PC-9 (cell line): ENCODE measurements around the gene KIAA0232. TPM values are rescaled to one million over a fixed set of nuclear protein-coding genes. Genes with fewer than 3 reads are reported as not detected.

Source experiments
- BruUV-seq: library from RNA; stranded (reverse); fragments of 400-500 nt; replicated peaks from 2 replicates; lab custom pipeline; 2021; lab: Mats Ljungman, UMichigan
- CTCF ChIA-PET: fragments of 300-600 bp; sonication (Branson Sonifier 250); formaldehyde crosslinking; loops from one replicate; lab custom pipeline; 2022; ENCODE audit warnings: antibody characterized with exemption; lab: Charles Lee
- POLR2A ChIA-PET: fragments of 300-600 bp; sonication (Branson Sonifier 250); formaldehyde crosslinking; loops from one replicate; lab custom pipeline; 2022; ENCODE audit warnings: antibody characterized with exemption; ENCODE audit not compliant: unreplicated experiment; lab: Charles Lee
- DNase-seq, 2 experiments: peaks; one replicate each; pipeline versions ENCODE4 v3.0.0 to v3.0.0-alpha.2; 2015 to 2022; ENCODE audit warnings: mixed read lengths in 1 of 2
- H2AFZ ChIP-seq: fragments of 200-600 bp; sonication (generic); 2 replicates; pipeline ENCODE4 v1.8.1; 2017; ENCODE audit warnings: antibody characterized with exemption
- H3F3A ChIP-seq: fragments of 200-600 bp; sonication (generic); 2 replicates; pipeline ENCODE4 v1.8.1; 2017; ENCODE audit warnings: antibody characterized with exemption, mild to moderate bottlenecking, low read depth; ENCODE audit not compliant: insufficient read depth
- H3K27ac ChIP-seq: fragments of 200-600 bp; sonication (generic); 2 replicates; pipeline ENCODE4 v1.6.1; 2016; ENCODE audit warnings: mixed run types
- H3K27me3 ChIP-seq: fragments of 200-600 bp; sonication (generic); 2 replicates; pipeline ENCODE4 v1.6.1; 2016; ENCODE audit warnings: low read depth, mixed run types; ENCODE audit not compliant: insufficient read depth
- H3K36me3 ChIP-seq: fragments of 200-600 bp; sonication (generic); 2 replicates; pipeline ENCODE4 v1.6.1; 2016; ENCODE audit warnings: low read depth, mixed run types
- H3K4me1 ChIP-seq: fragments of 200-600 bp; sonication (generic); replicated peaks from 2 replicates; pipeline ENCODE4 v1.6.1; 2016; ENCODE audit warnings: mixed run types; ENCODE audit not compliant: insufficient read depth
- H3K4me2 ChIP-seq: fragments of 200-600 bp; sonication (generic); 2 replicates; pipeline ENCODE4 v1.6.1; 2017; ENCODE audit warnings: mixed run types
- H3K4me3 ChIP-seq: fragments of 200-600 bp; sonication (generic); 2 replicates; pipeline ENCODE4 v1.6.1; 2016; ENCODE audit warnings: mixed run types
- H3K79me2 ChIP-seq: fragments of 200-600 bp; sonication (generic); 2 replicates; pipeline ENCODE4 v1.6.1; 2017; ENCODE audit warnings: low read depth, mixed run types
- H3K9me2 ChIP-seq: fragments of 200-600 bp; sonication (generic); 2 replicates; pipeline ENCODE4 v1.8.1; 2017; ENCODE audit warnings: mild to moderate bottlenecking; ENCODE audit not compliant: insufficient read depth
- H3K9me3 ChIP-seq: fragments of 200-600 bp; sonication (generic); 2 replicates; pipeline ENCODE4 v1.8.1; 2016; ENCODE audit warnings: low read depth; ENCODE audit not compliant: insufficient read depth
- H4K20me1 ChIP-seq: fragments of 200-600 bp; sonication (generic); 2 replicates; pipeline ENCODE4 v1.8.1; 2017; ENCODE audit not compliant: insufficient read depth
- CTCF ChIP-seq: fragments of 200-600 bp; sonication (generic); conservative IDR thresholded peaks from 2 replicates; pipeline ENCODE4 v1.6.1; 2017; ENCODE audit warnings: mixed run types, antibody characterized with exemption, mild to moderate bottlenecking, moderate library complexity
- EZH2 ChIP-seq: fragments of 200-600 bp; sonication (generic); IDR thresholded peaks from 2 replicates; pipeline ENCODE4 v1.8.0; 2017; ENCODE audit warnings: antibody characterized with exemption, low read depth
- intact Hi-C: fragments of 100-400 bp; cut with micrococcal nuclease; formaldehyde crosslinking; loops from one replicate; pipeline ENCODE4 v1.10.0; 2022; ENCODE audit not compliant: unreplicated experiment
- total RNA-seq: library from RNA; stranded (reverse); gene quantifications from 2 replicates; pipeline ENCODE4 v1.2.3, GENCODE V29; 2021

Gene KIAA0232
- total RNA-seq, 1 experiment from 2014 or later = 24.7 TPM

- no peak overlapping the region for H3K4me2 ChIP-seq
- peaks cover 14% of the 10 kb centered on the region; the same call in 1 of the 2 replicates for H3K36me3 ChIP-seq
- H3F3A ChIP-seq = peaks cover 30% of the 10 kb centered on the region; the same call in 1 of the 2 replicates
- H3K27ac ChIP-seq = peak overlapping the region; percentile 95
- H3K4me3 ChIP-seq = no peak overlapping the region
- ChIA-PET POLR2A (no interaction called here), CTCF (no interaction called here)
- no peaks in the 10 kb centered on the region for H3K9me2 ChIP-seq
- no peak for DNase-seq
- no peaks in the 10 kb centered on the region for H4K20me1 ChIP-seq
- no TSS peak for BruUV-seq
- no peak overlapping the region for H2AFZ ChIP-seq
- TF ChIP-seq EZH2 = no peak
- TF ChIP-seq CTCF = no peak
- peaks cover 49% of the 10 kb centered on the region for H3K4me1 ChIP-seq
- no peaks in the 10 kb centered on the region for H3K9me3 ChIP-seq
- intact Hi-C loops = no loop called here
- peaks cover 36% of the 10 kb centered on the region for H3K79me2 ChIP-seq
- no peaks in the 10 kb centered on the region for H3K27me3 ChIP-seq
Observed at GRCh38 chr4:6854098-6854744, 71.7 kb downstream of the KIAA0232 start.

- peaks cover 49% of the 10 kb centered on the region for H3K4me1 ChIP-seq
- intact Hi-C loops = no loop called here
- no peak overlapping the region for H2AFZ ChIP-seq
- H3K9me3 ChIP-seq = no peaks in the 10 kb centered on the region
- CTCF ChIA-PET = no interaction called here
- H4K20me1 ChIP-seq = no peaks in the 10 kb centered on the region
- H3K36me3 ChIP-seq = peaks cover 14% of the 10 kb centered on the region; the same call in 1 of the 2 replicates
- H3K4me3 ChIP-seq = no peak overlapping the region
- POLR2A ChIA-PET = no interaction called here
- TF ChIP-seq EZH2 (no peak), CTCF (no peak)
- no peaks in the 10 kb centered on the region for H3K27me3 ChIP-seq
- peaks cover 30% of the 10 kb centered on the region; the same call in 1 of the 2 replicates for H3F3A ChIP-seq
- H3K27ac ChIP-seq = peak overlapping the region; percentile 95
- DNase-seq = peak; percentile 27 to 89
- H3K9me2 ChIP-seq = no peaks in the 10 kb centered on the region
- no TSS peak for BruUV-seq
- H3K79me2 ChIP-seq = peaks cover 36% of the 10 kb centered on the region
- H3K4me2 ChIP-seq = peak overlapping the region; percentile 54
Observed at GRCh38 chr4:6855692-6856297, 73.3 kb downstream of the KIAA0232 start.

- Histone ChIP-seq H3K36me3 (peaks cover 14% of the 10 kb centered on the region), H3K9me2 (no peaks in the 10 kb centered on the region), H3K9me3 (no peaks in the 10 kb centered on the region), H3K27ac (peak overlapping the region; percentile 95), H3K4me1 (peaks cover 49% of the 10 kb centered on the region), H3F3A (peaks cover 30% of the 10 kb centered on the region; the same call in 1 of the 2 replicates), H3K4me2 (peak overlapping the region; percentile 54), H3K79me2 (peaks cover 31% of the 10 kb centered on the region), H3K4me3 (no peak overlapping the region), H4K20me1 (no peaks in the 10 kb centered on the region), H2AFZ (no peak overlapping the region), H3K27me3 (no peaks in the 10 kb centered on the region)
- ChIA-PET POLR2A (no interaction called here), CTCF (no interaction called here)
- intact Hi-C loops = no loop called here
- DNase-seq = no peak
- no peak for TF ChIP-seq EZH2
- TF ChIP-seq CTCF = no peak
- TSS peak; percentile 15 for BruUV-seq
Observed at GRCh38 chr4:6856391-6856790, 73.9 kb downstream of the KIAA0232 start.
